Measurements from ENCODE around the gene HECW1. TPM values are rescaled to one million over a fixed set of nuclear protein-coding genes. Genes with fewer than 3 reads are reported as not detected.
A peak's percentile ranks its signal among the peaks of the same experiment; 100 is the strongest.

The HECW1 gene
- total RNA-seq, 1 experiment from 2014 or later = 2.4 TPM

- DNase-seq (ENCODE audit: low read depth) = peak; percentile 78
Measured at GRCh38 chr7:43248961-43249822, 136.7 kb downstream of the HECW1 start.

GRCh38 chr7:43249823-43250145 is 137.3 kb downstream of the HECW1 start:
- no peak for DNase-seq (ENCODE audit: low read depth)

GRCh38 chr7:43260980-43261878 is 148.8 kb downstream of the HECW1 start:
- DNase-seq (ENCODE audit: low read depth) = peak; percentile 73

- DNase-seq (ENCODE audit: low read depth) = no peak
Measured at GRCh38 chr7:43265139-43265538, 152.7 kb downstream of the HECW1 start.

- no peak for DNase-seq (ENCODE audit: low read depth)
Measured at GRCh38 chr7:43273939-43274719, 161.7 kb downstream of the HECW1 start.

- no peak for DNase-seq (ENCODE audit: low read depth)
Measured at GRCh38 chr7:43274752-43275151, 162.3 kb downstream of the HECW1 start.

- DNase-seq (ENCODE audit: low read depth) = no peak
Measured at GRCh38 chr7:43276547-43276946, 164.1 kb downstream of the HECW1 start.

GRCh38 chr7:43278088-43278644 is 165.7 kb downstream of the HECW1 start:
- peak; percentile 33 for DNase-seq (ENCODE audit: low read depth)

- DNase-seq (ENCODE audit: low read depth) = no peak
Measured at GRCh38 chr7:43281268-43281667, 168.8 kb downstream of the HECW1 start.

- no peak for DNase-seq (ENCODE audit: low read depth)
Measured at GRCh38 chr7:43283706-43284105, 171.3 kb downstream of the HECW1 start.

- DNase-seq (ENCODE audit: low read depth) = no peak
Measured at GRCh38 chr7:43289826-43290225, 177.4 kb downstream of the HECW1 start.

- no peak for DNase-seq (ENCODE audit: low read depth)
Measured at GRCh38 chr7:43290978-43291377, 178.5 kb downstream of the HECW1 start.

- no peak for DNase-seq (ENCODE audit: low read depth)
Measured at GRCh38 chr7:43291789-43292188, 179.3 kb downstream of the HECW1 start.

GRCh38 chr7:43292384-43292783 is 179.9 kb downstream of the HECW1 start:
- no peak for DNase-seq (ENCODE audit: low read depth)

GRCh38 chr7:43294080-43294630 is 181.7 kb downstream of the HECW1 start:
- peak; percentile 74 for DNase-seq (ENCODE audit: low read depth)

GRCh38 chr7:43295429-43295828 is 183.0 kb downstream of the HECW1 start:
- DNase-seq (ENCODE audit: low read depth) = no peak

- DNase-seq (ENCODE audit: low read depth) = no peak
Measured at GRCh38 chr7:43296306-43296705, 183.9 kb downstream of the HECW1 start.

- no peak for DNase-seq (ENCODE audit: low read depth)
Measured at GRCh38 chr7:43298617-43299016, 186.2 kb downstream of the HECW1 start.

GRCh38 chr7:43300121-43300520 is 187.7 kb downstream of the HECW1 start:
- DNase-seq (ENCODE audit: low read depth) = no peak

- peak; percentile 92 for DNase-seq (ENCODE audit: low read depth)
Measured at GRCh38 chr7:43302211-43302711, 189.8 kb downstream of the HECW1 start.

Data from HT1080 (cell line).